ENCODE data around the gene SLAMF7.

DNA sequence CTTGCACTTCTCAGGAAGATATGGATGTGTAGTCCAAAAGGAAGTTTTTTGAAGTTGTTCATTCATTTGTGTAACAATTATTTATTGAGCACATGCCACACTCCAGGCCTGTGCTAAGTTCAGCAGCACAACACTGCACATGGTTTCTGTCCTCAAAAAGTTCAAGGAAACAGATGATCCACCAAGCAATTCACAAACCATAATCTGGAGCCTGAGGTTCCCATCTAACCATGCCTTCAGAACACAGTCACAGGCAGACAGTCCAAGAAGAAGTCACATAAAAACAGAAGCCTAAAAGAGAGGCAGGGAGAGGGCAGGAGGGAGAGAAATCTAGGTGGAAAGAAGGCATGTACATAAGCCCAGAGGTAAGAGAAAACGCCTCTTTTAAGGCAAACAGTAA lies 29.3 kb upstream of the SLAMF7 start:
- TF ChIP-seq, protein P1, sequence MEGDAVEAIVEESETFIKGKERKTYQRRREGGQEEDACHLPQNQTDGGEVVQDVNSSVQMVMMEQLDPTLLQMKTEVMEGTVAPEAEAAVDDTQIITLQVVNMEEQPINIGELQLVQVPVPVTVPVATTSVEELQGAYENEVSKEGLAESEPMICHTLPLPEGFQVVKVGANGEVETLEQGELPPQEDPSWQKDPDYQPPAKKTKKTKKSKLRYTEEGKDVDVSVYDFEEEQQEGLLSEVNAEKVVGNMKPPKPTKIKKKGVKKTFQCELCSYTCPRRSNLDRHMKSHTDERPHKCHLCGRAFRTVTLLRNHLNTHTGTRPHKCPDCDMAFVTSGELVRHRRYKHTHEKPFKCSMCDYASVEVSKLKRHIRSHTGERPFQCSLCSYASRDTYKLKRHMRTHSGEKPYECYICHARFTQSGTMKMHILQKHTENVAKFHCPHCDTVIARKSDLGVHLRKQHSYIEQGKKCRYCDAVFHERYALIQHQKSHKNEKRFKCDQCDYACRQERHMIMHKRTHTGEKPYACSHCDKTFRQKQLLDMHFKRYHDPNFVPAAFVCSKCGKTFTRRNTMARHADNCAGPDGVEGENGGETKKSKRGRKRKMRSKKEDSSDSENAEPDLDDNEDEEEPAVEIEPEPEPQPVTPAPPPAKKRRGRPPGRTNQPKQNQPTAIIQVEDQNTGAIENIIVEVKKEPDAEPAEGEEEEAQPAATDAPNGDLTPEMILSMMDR (optimal IDR thresholded peaks at IDR 0.05 in 1 of 3, IDR thresholded peaks at IDR 0.05 in 1 of 3, conservative IDR thresholded peaks at IDR 0.05 in 1 of 3; ENCODE audit: extremely low read depth in 1 of 3, insufficient read depth in 2 of 3, low read length in 3 of 3) = no peak
- TF ChIP-seq EZH2 (IDR thresholded peaks at IDR 0.05; ENCODE audit: low read length) = no peak
